Calu3 (cell line): ENCODE measurements around the gene IGFLR1. TPM values are rescaled to one million over a fixed set of nuclear protein-coding genes. Genes with fewer than 3 reads are reported as not detected.

Experiments used
- BruUV-seq: library from RNA; stranded (reverse); fragments of 400-500 nt; replicated peaks from 2 replicates; lab custom pipeline; 2021; lab: Mats Ljungman, UMichigan
- CTCF ChIA-PET: fragments of 300-600 bp; sonication (Branson Sonifier 250); formaldehyde crosslinking; loops from one replicate; lab custom pipeline; 2022; ENCODE audit warnings: antibody characterized with exemption; lab: Charles Lee
- DNase-seq: peaks from one replicate; pipeline ENCODE4 v3.0.0; 2022
- H3K27ac Mint-ChIP-seq: one replicate; pipeline ENCODE4 v1.8.0; 2022; ENCODE audit warnings: mixed read lengths; ENCODE audit not compliant: unreplicated experiment
- H3K27me3 Mint-ChIP-seq: one replicate; pipeline ENCODE4 v1.8.0; 2022; ENCODE audit warnings: mixed read lengths; ENCODE audit not compliant: unreplicated experiment
- H3K36me3 Mint-ChIP-seq: one replicate; pipeline ENCODE4 v1.8.0; 2022; ENCODE audit warnings: mild to moderate bottlenecking, moderate library complexity, mixed read lengths; ENCODE audit not compliant: insufficient read depth, unreplicated experiment
- H3K4me1 Mint-ChIP-seq: one replicate; pipeline ENCODE4 v1.8.0; 2022; ENCODE audit warnings: mild to moderate bottlenecking, low read depth, mixed read lengths; ENCODE audit not compliant: unreplicated experiment
- H3K4me3 Mint-ChIP-seq: one replicate; pipeline ENCODE4 v1.8.0; 2022; ENCODE audit warnings: mild to moderate bottlenecking, low read depth, moderate library complexity, mixed read lengths; ENCODE audit not compliant: unreplicated experiment
- H3K9me3 Mint-ChIP-seq: one replicate; pipeline ENCODE4 v1.8.0; 2022; ENCODE audit warnings: low read depth, mixed read lengths; ENCODE audit not compliant: unreplicated experiment
- intact Hi-C: fragments of 100-400 bp; cut with micrococcal nuclease; formaldehyde crosslinking; loops from one replicate; pipeline ENCODE4 v1.10.0; 2022; ENCODE audit not compliant: unreplicated experiment
- total RNA-seq: library from RNA; stranded (reverse); gene quantifications from 2 replicates; pipeline ENCODE4 v1.2.3, GENCODE V29; 2022
- TF ChIP-seq, protein P1 (sequence below): fragments of 200-600 bp; IDR thresholded peaks from one replicate; pipeline ENCODE4 v1.8.0; 2022; ENCODE audit warnings: antibody characterized with exemption; ENCODE audit not compliant: unreplicated experiment

The IGFLR1 gene
- total RNA-seq, 1 experiment from 2014 or later: 9.2 TPM

DNA sequence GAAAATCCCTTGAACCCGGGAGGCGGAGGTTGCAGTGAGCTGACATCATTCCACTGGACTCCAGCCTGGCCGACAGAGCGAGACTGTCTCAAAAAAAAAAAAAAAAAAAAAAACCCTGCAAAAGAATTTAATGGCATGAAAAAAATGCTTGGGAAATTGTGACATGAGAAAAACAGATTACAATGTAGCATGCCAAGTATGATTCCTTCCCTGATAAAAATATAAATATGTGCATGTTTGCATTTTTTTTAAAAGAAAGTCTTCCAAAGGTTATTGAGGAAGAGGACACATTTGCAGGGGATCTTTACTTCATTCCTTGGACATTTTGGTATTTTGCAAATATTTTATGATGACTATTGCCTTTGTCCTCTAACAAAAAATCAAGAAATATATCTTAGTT, 52.4 kb downstream of the IGFLR1 start:
- intact Hi-C loops: loop anchor here (5.0 kb wide), 1 partner anchor 127 kb away; no protein-coding TSS in a partner anchor
- peaks cover 8% of the 10 kb centered on the region for H3K4me1 Mint-ChIP-seq

More for the DNA sequence above, 52.4 kb downstream of the IGFLR1 start:
- H3K27me3 Mint-ChIP-seq: no peaks in the 10 kb centered on the region
- H3K27ac Mint-ChIP-seq: no peak overlapping the region
- H3K36me3 Mint-ChIP-seq: no peaks in the 10 kb centered on the region
- BruUV-seq: no TSS peak
- no peak overlapping the region for H3K4me3 Mint-ChIP-seq
- TF ChIP-seq, protein P1, sequence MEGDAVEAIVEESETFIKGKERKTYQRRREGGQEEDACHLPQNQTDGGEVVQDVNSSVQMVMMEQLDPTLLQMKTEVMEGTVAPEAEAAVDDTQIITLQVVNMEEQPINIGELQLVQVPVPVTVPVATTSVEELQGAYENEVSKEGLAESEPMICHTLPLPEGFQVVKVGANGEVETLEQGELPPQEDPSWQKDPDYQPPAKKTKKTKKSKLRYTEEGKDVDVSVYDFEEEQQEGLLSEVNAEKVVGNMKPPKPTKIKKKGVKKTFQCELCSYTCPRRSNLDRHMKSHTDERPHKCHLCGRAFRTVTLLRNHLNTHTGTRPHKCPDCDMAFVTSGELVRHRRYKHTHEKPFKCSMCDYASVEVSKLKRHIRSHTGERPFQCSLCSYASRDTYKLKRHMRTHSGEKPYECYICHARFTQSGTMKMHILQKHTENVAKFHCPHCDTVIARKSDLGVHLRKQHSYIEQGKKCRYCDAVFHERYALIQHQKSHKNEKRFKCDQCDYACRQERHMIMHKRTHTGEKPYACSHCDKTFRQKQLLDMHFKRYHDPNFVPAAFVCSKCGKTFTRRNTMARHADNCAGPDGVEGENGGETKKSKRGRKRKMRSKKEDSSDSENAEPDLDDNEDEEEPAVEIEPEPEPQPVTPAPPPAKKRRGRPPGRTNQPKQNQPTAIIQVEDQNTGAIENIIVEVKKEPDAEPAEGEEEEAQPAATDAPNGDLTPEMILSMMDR: no peak
- no peak for DNase-seq
- CTCF ChIA-PET: interaction anchor here (0.7 kb wide), 1 partner anchor 73 kb away, joined by 3 read pairs; no protein-coding TSS in a partner anchor
- no peaks in the 10 kb centered on the region for H3K9me3 Mint-ChIP-seq

Other genes starting within 250 kb of the IGFLR1 start
- gene DMKN, start 228.8 kb downstream of the IGFLR1 start, total RNA-seq: 218 and 224 TPM in 2 replicates
- not detected in 2 replicates for gene SBSN, start 214.1 kb downstream of the IGFLR1 start, total RNA-seq
- not detected in 2 replicates for gene GAPDHS, start 209.0 kb downstream of the IGFLR1 start, total RNA-seq
- 114 and 118 TPM in 2 replicates for gene TMEM147, start 196.8 kb downstream of the IGFLR1 start, total RNA-seq
- gene ATP4A, start 178.8 kb downstream of the IGFLR1 start, total RNA-seq: not detected in 2 replicates
- gene PMIS2, start 156.3 kb downstream of the IGFLR1 start, total RNA-seq: not detected in 2 replicates
- gene HAUS5, start 129.7 kb downstream of the IGFLR1 start, total RNA-seq: 35.3 and 38.0 TPM in 2 replicates
- 148 and 162 TPM in 2 replicates for gene RBM42, start 113.4 kb downstream of the IGFLR1 start, total RNA-seq
- 1.3 TPM in 1 of 2 replicates, not detected in the other for gene ETV2, start 100.7 kb downstream of the IGFLR1 start, total RNA-seq
- gene COX6B1, start 94.1 kb downstream of the IGFLR1 start, total RNA-seq: 488 and 497 TPM in 2 replicates
- gene UPK1A, start 75.9 kb downstream of the IGFLR1 start, total RNA-seq: not detected in 2 replicates
- not detected in 2 replicates for gene ZBTB32, start 37.9 kb downstream of the IGFLR1 start, total RNA-seq
- gene KMT2B, start 24.4 kb downstream of the IGFLR1 start, total RNA-seq: 65.2 and 65.3 TPM in 2 replicates
- gene U2AF1L4, start 3.0 kb upstream of the IGFLR1 start, total RNA-seq: 15.1 and 16.2 TPM in 2 replicates
- 114 and 126 TPM in 2 replicates for gene PSENEN, start 3.2 kb upstream of the IGFLR1 start, total RNA-seq
- 12.4 and 15.9 TPM in 2 replicates for gene LIN37, start 6.1 kb upstream of the IGFLR1 start, total RNA-seq
- gene HSPB6, start 14.6 kb upstream of the IGFLR1 start, total RNA-seq: 0.71 and 0.93 TPM in 2 replicates
- 70.3 and 70.7 TPM in 2 replicates for gene PROSER3, start 15.7 kb upstream of the IGFLR1 start, total RNA-seq
- gene ARHGAP33, start 33.1 kb upstream of the IGFLR1 start, total RNA-seq: 16.8 and 27.0 TPM in 2 replicates
- gene PRODH2, start 70.4 kb upstream of the IGFLR1 start, total RNA-seq: not detected in 2 replicates
- gene NPHS1, start 110.1 kb upstream of the IGFLR1 start, total RNA-seq: not detected in 2 replicates
- 0.17 and 0.26 TPM in 2 replicates for gene KIRREL2, start 114.5 kb upstream of the IGFLR1 start, total RNA-seq
- gene APLP1, start 126.1 kb upstream of the IGFLR1 start, total RNA-seq: 11.5 and 15.8 TPM in 2 replicates
- 14.9 and 15.6 TPM in 2 replicates for gene NFKBID, start 158.1 kb upstream of the IGFLR1 start, total RNA-seq
- not detected in 2 replicates for gene HCST, start 160.1 kb upstream of the IGFLR1 start, total RNA-seq
- gene TYROBP, start 165.8 kb upstream of the IGFLR1 start, total RNA-seq: not detected in 2 replicates
- 15.2 and 18.5 TPM in 2 replicates for gene LRFN3, start 193.9 kb upstream of the IGFLR1 start, total RNA-seq